Effector memory CD4-positive, alpha-beta T cell (primary cell): Measurements from ENCODE around the gene ONECUT3.

Experiments
- DNase-seq, 3 donors: peaks; one replicate each; pipeline ENCODE4 v3.0.0-alpha.2; 2020
- H3K27ac ChIP-seq: 2 replicates; pipeline ENCODE4 v1.7.0; 2013; ENCODE audit warnings: mild to moderate bottlenecking, low read length, moderate library complexity; ENCODE audit not compliant: insufficient read depth, poor library complexity, severe bottlenecking
- H3K27me3 ChIP-seq: replicated peaks from 2 replicates; pipeline ENCODE4 v1.7.0; 2013; ENCODE audit warnings: mild to moderate bottlenecking, low read length; ENCODE audit not compliant: insufficient read depth, control insufficient read depth, poor library complexity, severe bottlenecking
- H3K36me3 ChIP-seq: 2 replicates; pipeline ENCODE4 v1.7.0; 2013; ENCODE audit warnings: mild to moderate bottlenecking, low read length, moderate library complexity; ENCODE audit not compliant: control insufficient read depth, insufficient read depth
- H3K4me1 ChIP-seq: 2 replicates; pipeline ENCODE4 v1.7.0; 2013; ENCODE audit warnings: low read length, mild to moderate bottlenecking; ENCODE audit not compliant: control insufficient read depth, insufficient read depth, poor library complexity, severe bottlenecking
- H3K4me3 ChIP-seq: 2 replicates; pipeline ENCODE4 v1.7.0; 2013; ENCODE audit warnings: low read length, low read depth, mild to moderate bottlenecking; ENCODE audit not compliant: insufficient read depth, poor library complexity, severe bottlenecking
- H3K9me3 ChIP-seq: 2 replicates; pipeline ENCODE4 v1.7.0; 2013; ENCODE audit warnings: mild to moderate bottlenecking, low read length, moderate library complexity; ENCODE audit not compliant: control insufficient read depth

ONECUT3 gene

DNA sequence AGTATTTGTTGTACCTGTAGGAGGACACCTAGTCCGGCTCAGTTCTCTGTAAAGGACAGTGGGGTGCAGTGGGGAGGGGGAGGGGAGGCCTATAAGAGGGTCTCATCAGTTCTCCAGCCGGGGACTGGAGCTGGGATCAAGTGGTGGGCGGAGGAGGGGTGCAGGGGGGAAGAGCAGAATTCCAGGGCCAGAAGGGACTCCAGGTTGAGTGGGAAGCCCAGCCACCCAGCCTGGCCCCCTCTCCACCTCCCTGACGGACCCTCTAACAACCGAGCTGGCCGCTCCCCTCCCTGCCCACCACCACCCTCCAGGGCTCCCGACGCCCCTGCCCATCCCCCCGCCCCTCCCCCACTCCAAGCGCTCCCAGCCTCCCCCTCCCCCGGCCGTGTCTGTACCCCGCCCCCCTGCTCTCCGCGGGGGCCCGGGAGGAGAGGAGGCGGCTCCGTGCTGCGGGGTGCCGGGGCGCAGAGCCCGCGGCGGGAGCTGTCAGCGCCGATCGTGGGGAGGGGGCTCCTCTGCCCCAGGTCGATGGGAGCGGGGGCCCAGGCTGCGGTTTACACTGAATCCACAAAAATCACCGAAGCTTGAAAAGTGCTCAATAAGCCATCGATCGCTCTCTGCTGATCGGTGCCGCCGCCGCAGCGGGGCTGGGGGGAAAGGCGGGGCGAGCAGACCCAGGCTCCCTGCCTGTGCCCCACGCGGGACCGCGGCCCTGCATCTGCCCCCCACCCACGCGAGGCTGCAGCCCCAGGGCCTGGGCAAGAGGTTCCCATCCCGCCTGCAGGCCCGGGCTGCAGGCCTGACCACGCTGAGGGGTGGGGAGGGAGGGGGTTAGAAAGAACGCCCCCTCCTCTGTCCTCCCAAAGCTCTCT is 34.6 kb upstream of the ONECUT3 start:
- peaks cover 18% of the 10 kb centered on the region for H3K27me3 ChIP-seq
- no peak for DNase-seq
- H3K4me1 ChIP-seq = no peaks in the 10 kb centered on the region
- no peak overlapping the region for H3K4me3 ChIP-seq
- no peaks in the 10 kb centered on the region for H3K36me3 ChIP-seq
- no peaks in the 10 kb centered on the region for H3K9me3 ChIP-seq
- H3K27ac ChIP-seq = no peak overlapping the region

DNA sequence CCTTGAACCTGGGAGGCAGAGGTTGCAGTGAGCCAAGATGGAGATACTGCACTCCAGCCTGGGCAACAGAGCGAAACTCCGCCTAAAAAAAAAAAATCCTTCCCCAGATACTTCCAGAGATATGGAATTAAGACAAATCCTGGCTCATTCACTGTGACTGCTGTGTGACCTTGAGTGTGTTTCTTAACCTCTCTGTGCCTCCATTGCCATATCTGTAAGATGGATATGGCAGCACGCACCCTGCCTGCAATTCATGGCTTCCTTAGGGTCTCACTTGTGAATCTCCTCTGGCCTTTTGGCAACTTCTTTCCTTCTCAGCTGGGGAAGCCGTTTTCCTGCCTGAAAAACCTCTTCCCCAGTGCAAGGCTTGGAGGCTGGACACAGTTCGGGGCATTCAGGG is 33.8 kb upstream of the ONECUT3 start:
- Histone ChIP-seq H3K36me3 (no peaks in the 10 kb centered on the region), H3K27ac (no peak overlapping the region), H3K4me3 (no peak overlapping the region), H3K4me1 (no peaks in the 10 kb centered on the region), H3K27me3 (peaks cover 18% of the 10 kb centered on the region), H3K9me3 (no peaks in the 10 kb centered on the region)
- DNase-seq = no peak

DNA sequence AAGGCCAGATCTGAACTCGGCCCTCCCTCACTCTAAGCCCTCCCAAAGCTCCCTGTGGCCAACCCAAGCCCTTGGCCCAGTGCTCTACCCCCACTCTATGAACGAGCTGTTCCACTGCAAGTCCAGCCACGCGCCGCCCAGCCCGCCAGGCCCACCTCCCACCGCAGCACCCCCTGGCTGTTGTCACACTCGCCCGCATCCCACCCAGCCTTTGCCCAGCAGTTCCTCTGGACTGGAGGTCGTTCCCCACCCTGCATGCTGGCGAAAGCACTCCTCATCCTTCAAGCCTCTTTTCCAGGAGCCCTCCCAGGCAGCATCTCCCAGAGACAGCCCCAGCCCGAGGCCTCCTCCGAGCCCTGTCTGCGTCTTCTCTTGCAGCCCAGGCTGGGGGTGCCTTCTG is 33.1 kb upstream of the ONECUT3 start:
- Histone ChIP-seq H3K4me3 (no peak overlapping the region), H3K9me3 (no peaks in the 10 kb centered on the region), H3K4me1 (peaks cover 2% of the 10 kb centered on the region), H3K36me3 (no peaks in the 10 kb centered on the region), H3K27me3 (peaks cover 18% of the 10 kb centered on the region), H3K27ac (no peak overlapping the region)
- DNase-seq = no peak

DNA sequence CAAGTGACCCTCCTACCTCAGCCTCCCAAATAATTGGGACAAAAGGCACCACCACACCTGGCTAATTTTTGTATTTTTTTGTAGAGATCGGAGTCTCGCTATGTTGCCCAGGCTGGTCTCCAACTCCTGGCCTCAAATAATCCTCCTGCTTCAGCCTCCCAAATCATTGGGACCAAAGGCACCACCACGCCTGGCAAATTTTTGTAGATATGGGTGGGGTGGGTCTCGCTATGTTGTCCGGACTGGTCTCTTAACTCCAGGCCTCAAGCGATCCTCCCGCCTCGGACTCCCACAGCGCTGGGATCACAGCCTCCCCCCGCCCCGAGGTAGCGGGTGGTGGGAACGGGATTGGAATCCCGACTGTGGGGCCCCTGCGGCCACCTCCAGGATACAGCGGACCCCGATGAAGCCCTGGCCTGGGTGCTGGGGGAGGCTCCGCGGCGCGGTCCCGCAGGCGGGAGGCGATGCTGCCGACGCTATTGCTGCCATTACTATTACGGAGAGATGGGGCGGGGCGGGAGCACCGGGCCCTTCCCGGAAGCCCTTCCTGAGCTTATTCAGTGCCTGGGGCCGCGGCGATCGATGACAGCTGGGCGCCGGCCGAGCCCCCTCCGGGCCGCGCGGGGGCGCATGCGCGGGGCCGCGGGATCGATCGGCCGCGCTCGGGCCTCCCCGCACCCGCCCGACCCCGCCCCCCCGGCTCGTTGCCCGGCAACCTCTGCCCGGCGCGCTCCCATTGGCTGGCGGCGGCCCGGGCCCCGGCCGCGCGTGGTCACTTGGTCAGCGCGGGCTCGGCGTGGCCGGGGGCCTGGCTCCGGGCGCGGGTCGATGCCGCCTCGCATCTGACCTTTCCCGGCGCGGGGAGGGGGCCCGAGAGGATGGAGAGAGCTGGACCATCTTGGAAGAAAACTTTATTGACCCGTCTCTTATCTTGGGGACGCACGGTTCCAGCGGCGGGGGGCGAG is 27.9 kb upstream of the ONECUT3 start:
- H3K27me3 ChIP-seq = peaks cover 5% of the 10 kb centered on the region
- H3K4me1 ChIP-seq = peaks cover 11% of the 10 kb centered on the region
- H3K9me3 ChIP-seq = no peaks in the 10 kb centered on the region
- no peak overlapping the region for H3K27ac ChIP-seq
- H3K36me3 ChIP-seq = no peaks in the 10 kb centered on the region
- H3K4me3 ChIP-seq = peak overlapping the region; percentile 40
- no peak for DNase-seq

DNA sequence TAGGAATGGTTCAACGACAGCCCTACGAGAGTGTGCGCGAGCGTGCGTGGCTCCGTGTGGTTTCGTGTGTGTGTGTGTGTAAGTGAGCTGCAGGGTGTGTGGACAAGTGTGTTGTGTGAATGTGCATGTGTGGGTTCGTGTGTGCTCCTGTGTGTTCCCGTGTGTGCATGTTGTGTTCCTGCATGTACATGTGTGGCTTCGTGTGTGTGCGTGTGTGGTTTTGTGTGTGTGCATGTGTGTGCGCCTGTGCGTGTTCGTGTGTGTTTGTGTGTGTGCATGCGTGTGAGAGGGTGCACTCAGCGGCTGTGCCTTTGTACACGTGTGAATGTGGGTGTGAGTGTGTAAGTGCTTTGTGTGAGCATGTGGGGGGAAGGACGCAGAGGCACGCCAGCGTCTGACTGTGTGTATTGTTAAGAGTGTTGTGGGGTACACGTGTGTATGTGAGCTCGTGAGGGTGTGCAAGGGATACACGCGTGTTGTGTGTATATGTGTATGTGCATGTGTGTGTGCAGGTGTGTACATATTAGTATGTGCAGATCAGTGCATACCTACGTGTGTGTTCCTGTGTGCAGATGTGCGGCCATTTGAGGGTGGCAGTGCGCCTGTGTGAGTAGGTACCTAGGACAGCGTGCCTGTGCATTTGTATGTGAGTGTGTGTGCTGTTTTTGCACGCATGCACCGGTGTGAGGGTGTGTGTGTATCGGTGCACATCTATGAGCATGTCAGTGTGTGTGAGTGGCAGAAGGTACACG is 24.3 kb upstream of the ONECUT3 start:
- Histone ChIP-seq H3K27me3 (peaks cover 2% of the 10 kb centered on the region), H3K4me3 (no peak overlapping the region), H3K9me3 (no peaks in the 10 kb centered on the region), H3K4me1 (peaks cover 11% of the 10 kb centered on the region), H3K36me3 (no peaks in the 10 kb centered on the region), H3K27ac (no peak overlapping the region)
- no peak for DNase-seq

DNA sequence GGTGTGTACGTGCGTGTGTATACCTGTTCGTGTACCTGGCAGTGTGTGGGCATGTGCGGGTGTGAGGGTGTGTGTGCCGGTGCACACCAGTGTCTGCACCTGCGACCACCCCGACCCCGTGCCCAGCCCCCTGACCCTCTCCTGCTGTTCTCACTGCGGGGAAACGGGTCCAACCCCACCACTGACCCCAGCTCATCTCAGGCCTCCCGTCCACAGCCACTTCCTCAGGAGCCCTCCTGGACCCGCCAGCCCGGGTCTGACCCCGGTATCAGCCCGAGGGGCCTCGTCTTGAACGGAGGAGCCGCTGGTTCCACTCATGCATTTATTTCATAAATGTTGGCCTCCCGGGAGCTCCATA is 23.8 kb upstream of the ONECUT3 start:
- H3K27me3 ChIP-seq = peaks cover 2% of the 10 kb centered on the region
- peaks cover 11% of the 10 kb centered on the region for H3K4me1 ChIP-seq
- DNase-seq = no peak
- H3K4me3 ChIP-seq = no peak overlapping the region
- H3K27ac ChIP-seq = no peak overlapping the region
- H3K9me3 ChIP-seq = no peaks in the 10 kb centered on the region
- no peaks in the 10 kb centered on the region for H3K36me3 ChIP-seq

DNA sequence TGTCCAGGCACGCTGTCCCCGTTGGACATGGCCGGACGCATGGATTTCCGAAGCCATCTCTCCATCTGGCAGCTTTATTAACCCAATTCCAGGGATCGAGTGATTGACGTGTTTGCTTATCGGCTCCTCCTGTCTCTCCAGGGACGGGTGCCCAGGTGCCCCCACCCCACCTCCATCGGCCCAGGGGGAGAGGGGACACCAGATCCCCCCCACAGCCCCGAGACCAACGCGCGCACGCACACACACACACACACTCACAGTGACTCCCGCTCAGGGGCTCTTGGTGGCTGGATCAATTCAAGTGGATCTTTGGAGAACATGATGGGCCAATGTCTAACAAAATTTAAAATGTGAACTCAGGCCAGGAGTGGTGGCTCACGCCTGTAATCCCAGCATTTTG is 23.1 kb upstream of the ONECUT3 start:
- no peaks in the 10 kb centered on the region for H3K36me3 ChIP-seq
- H3K27ac ChIP-seq = no peak overlapping the region
- no peak overlapping the region for H3K4me3 ChIP-seq
- H3K4me1 ChIP-seq = peaks cover 10% of the 10 kb centered on the region
- peaks cover 4% of the 10 kb centered on the region for H3K27me3 ChIP-seq
- DNase-seq = no peak
- no peaks in the 10 kb centered on the region for H3K9me3 ChIP-seq

DNA sequence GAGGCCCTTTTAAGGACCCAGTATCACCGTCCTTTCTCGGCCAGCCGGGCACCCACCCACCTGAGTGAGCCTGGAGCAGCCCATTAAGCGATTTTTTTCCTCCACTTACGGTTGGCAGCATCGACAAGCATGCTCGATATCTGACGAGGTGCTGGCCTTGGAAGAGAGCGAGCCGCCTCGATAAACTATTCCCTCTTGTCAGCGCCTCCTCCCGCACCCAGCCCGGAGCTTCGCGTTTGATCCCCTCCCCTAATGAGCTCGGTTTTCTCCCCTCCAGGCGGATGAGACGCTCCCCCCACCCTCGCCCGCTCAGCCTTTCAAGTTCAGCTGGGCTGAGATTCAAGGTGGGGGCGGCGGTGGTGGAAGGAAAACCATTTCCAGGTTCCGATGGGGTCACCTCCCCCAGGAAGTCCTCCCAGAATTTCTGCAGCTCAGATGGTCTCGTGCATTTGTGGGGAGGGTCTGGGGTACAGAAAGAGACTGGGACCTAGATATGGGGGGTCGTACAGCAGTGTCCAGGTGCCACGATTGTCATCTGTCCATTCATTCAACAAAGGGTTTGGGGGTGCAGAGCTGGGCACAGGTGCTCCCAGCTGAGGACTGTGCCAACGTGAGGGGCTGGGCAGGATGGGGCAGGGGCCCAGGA is 18.9 kb upstream of the ONECUT3 start:
- no peak for DNase-seq
- no peaks in the 10 kb centered on the region for H3K36me3 ChIP-seq
- H3K27ac ChIP-seq = no peak overlapping the region
- H3K9me3 ChIP-seq = no peaks in the 10 kb centered on the region
- H3K27me3 ChIP-seq = peaks cover 12% of the 10 kb centered on the region
- no peaks in the 10 kb centered on the region for H3K4me1 ChIP-seq
- H3K4me3 ChIP-seq = no peak overlapping the region

DNA sequence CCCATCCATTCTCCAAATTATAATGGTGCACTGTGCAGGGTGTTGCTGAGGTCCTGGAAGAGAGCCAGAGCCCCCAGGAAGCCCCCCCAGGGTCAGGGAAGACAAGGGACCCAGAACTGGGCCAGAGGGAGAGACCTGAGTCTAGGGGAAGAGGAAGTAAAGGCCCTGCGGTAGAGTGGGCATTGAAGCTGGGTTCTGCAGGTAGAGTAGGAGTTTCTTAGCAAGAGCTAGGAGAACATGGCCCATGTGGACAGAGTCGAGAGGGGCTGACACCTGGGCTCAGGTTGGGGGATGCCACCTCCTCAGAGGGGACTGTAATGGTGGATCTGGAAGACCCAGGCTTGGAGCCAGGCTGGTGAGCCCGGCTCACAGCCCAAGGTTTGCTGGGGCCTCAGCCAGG is 17.0 kb upstream of the ONECUT3 start:
- Histone ChIP-seq H3K27ac (no peak overlapping the region), H3K36me3 (no peaks in the 10 kb centered on the region), H3K4me3 (no peak overlapping the region), H3K4me1 (no peaks in the 10 kb centered on the region), H3K27me3 (peaks cover 12% of the 10 kb centered on the region), H3K9me3 (no peaks in the 10 kb centered on the region)
- no peak for DNase-seq
